Aorta (tissue), 5 donors: ENCODE measurements around the gene LARGE1. TPM values are rescaled to one million over a fixed set of nuclear protein-coding genes. Genes with fewer than 3 reads are reported as not detected.
A peak's percentile ranks its signal among the peaks of the same experiment; 100 is the strongest.

Source experiments
- ATAC-seq: fragments of 200-7000 bp; cut with Tn5 transposase; one replicate; pipeline ENCODE4 v1.9.1; 2022; ENCODE audit warnings: moderate library complexity; ENCODE audit not compliant: low FRiP score
- DNase-seq, 2 donors: peaks; one replicate each; pipeline ENCODE4 v3.0.0-alpha.2; 2020
- H3K27ac ChIP-seq, 2 donors: one replicate each; pipeline ENCODE4 v1.5.1; 2013; ENCODE audit warnings: low read length in 2 of 2, mild to moderate bottlenecking in 2 of 2, moderate library complexity in 2 of 2, control low read depth in 1 of 2, inconsistent platforms in 1 of 2, low read depth in 1 of 2
- H3K27me3 ChIP-seq, 2 donors: one replicate each; pipeline ENCODE4 v1.6.1; 2013; ENCODE audit warnings: control low read depth in 1 of 2, low read length in 1 of 2, mild to moderate bottlenecking in 1 of 2, moderate library complexity in 1 of 2; ENCODE audit not compliant: insufficient read depth in 2 of 2, control insufficient read depth in 1 of 2
- H3K36me3 ChIP-seq, 2 donors: one replicate each; pipeline ENCODE4 v1.6.1; 2013; ENCODE audit warnings: control low read depth in 1 of 2, low read length in 1 of 2, mild to moderate bottlenecking in 1 of 2; ENCODE audit not compliant: insufficient read depth in 2 of 2, control insufficient read depth in 1 of 2
- H3K4me1 ChIP-seq, 2 donors: one replicate each; pipeline ENCODE4 v1.6.1; 2013; ENCODE audit warnings: low read length in 2 of 2, control low read depth in 1 of 2, mild to moderate bottlenecking in 1 of 2, moderate library complexity in 1 of 2; ENCODE audit not compliant: insufficient read depth in 2 of 2, control insufficient read depth in 1 of 2
- H3K4me3 ChIP-seq, 2 donors: one replicate each; pipeline ENCODE4 v1.5.1; 2013; ENCODE audit warnings: low read length in 2 of 2, control low read depth in 1 of 2, mild to moderate bottlenecking in 1 of 2
- H3K9me3 ChIP-seq: one replicate; pipeline ENCODE4 v1.6.1; 2013; ENCODE audit warnings: mild to moderate bottlenecking, low read length; ENCODE audit not compliant: control insufficient read depth
- WGBS, 2 donors: extraction: QIAGEN DNeasy Blood & Tissue Kit; methylation state at CpG; one replicate each; pipeline ENCODE4 v1.1.7; 2013; 5-methylcytosine and 5-hydroxymethylcytosine counted together
- intact Hi-C, 2 donors: fragments of 100-400 bp; cut with DNase I; formaldehyde crosslinking; loops; one replicate each; pipeline versions ENCODE4 v1.14.2 to v1.15.0; 2022
- polyA plus RNA-seq, 2 donors: library from polyadenylated mRNA; stranded (reverse); fragments of 200-250 nt; gene quantifications; one replicate each; pipeline ENCODE4 v1.2.3, GENCODE V29; 2013
- total RNA-seq, 2 donors: library from RNA; stranded (reverse); fragmentation: NEBNext Ultra II Directional; extraction: Animal tissue kit (Norgen Biotek cat#: 25700); gene quantifications; one replicate each; pipeline ENCODE4 v1.2.1, GENCODE V29; 2021
- donor health status: healthy with polysubstance abuse.
- donor health status: Bipolar disorder and iron deficiency.
- donor health status: DM: no; HTN: no; CAD: no.
- donor health status: DM: no; HTN: no; CAD: no.
- donor health status: DM: yes; HTN: yes; CAD: no.

Gene LARGE1
- total and polyA plus RNA-seq, 4 donors = 2.6 to 52.5 (median 24.0) TPM

- H3K9me3 ChIP-seq = peaks cover 2% of the 10 kb centered on the region
- DNase-seq (no peak), ATAC-seq (no peak)
- H3K4me3 ChIP-seq = no peak overlapping the region
- H3K4me1 ChIP-seq = no peaks in the 10 kb centered on the region
- intact Hi-C loops = no loop called here
- no peak overlapping the region for H3K27ac ChIP-seq
- no peaks in the 10 kb centered on the region for H3K27me3 ChIP-seq
- 89% methylated on average over 1 of the region's 1 CpG for WGBS, 2 donors
- no peaks in the 10 kb centered on the region for H3K36me3 ChIP-seq
Observed at GRCh38 chr22:33931406-33931805, 11.1 kb upstream of the LARGE1 start.

GRCh38 chr22:33927752-33928151, 7.5 kb upstream of the LARGE1 start:
- Histone ChIP-seq H3K27me3 (no peaks in the 10 kb centered on the region), H3K4me1 (no peaks in the 10 kb centered on the region), H3K27ac (no peak overlapping the region), H3K4me3 (no peak overlapping the region), H3K9me3 (peaks cover 2% of the 10 kb centered on the region), H3K36me3 (no peaks in the 10 kb centered on the region)
- 87 to 88% methylated on average over 5 of the region's 5 CpGs for WGBS, 2 donors
- DNase-seq = no peak
- no peak for ATAC-seq
- intact Hi-C loops = loop anchor here (5.0 to 10.0 kb wide), 4 partner anchors 180 to 623 kb away; no protein-coding TSS in a partner anchor

GRCh38 chr22:33925194-33925593, 4.9 kb upstream of the LARGE1 start:
- H3K27me3 ChIP-seq = no peaks in the 10 kb centered on the region
- DNase-seq (no peak), ATAC-seq (no peak)
- WGBS, 2 donors = 89 to 94% methylated on average over 4 of the region's 4 CpGs
- H3K36me3 ChIP-seq = no peaks in the 10 kb centered on the region
- H3K27ac ChIP-seq = no peak overlapping the region
- H3K4me3 ChIP-seq = no peak overlapping the region
- H3K4me1 ChIP-seq = no peaks in the 10 kb centered on the region
- intact Hi-C loops = loop anchor here (5.0 to 10.0 kb wide), 4 partner anchors 182 to 620 kb away; no protein-coding TSS in a partner anchor
- peaks cover 2% of the 10 kb centered on the region for H3K9me3 ChIP-seq

- 39 to 40% methylated on average over 17 of the region's 17 CpGs for WGBS, 2 donors
- Histone ChIP-seq H3K4me3 (no peak overlapping the region), H3K27ac (no peak overlapping the region), H3K36me3 (no peaks in the 10 kb centered on the region), H3K27me3 (no peaks in the 10 kb centered on the region), H3K9me3 (peaks cover 2% of the 10 kb centered on the region), H3K4me1 (no peaks in the 10 kb centered on the region)
- DNase-seq (peak in 1 of 2 donors; percentile 58), ATAC-seq (no peak)
- intact Hi-C loops = loop anchor here (2.0 to 10.0 kb wide), 8 partner anchors 71 to 621 kb away; no protein-coding TSS in a partner anchor
Observed at GRCh38 chr22:33923660-33924246, 3.5 kb upstream of the LARGE1 start.

GRCh38 chr22:33923033-33923432, 2.8 kb upstream of the LARGE1 start:
- Histone ChIP-seq H3K4me3 (peak overlapping the region; percentile 58 to 69), H3K36me3 (no peaks in the 10 kb centered on the region), H3K9me3 (peaks cover 2% of the 10 kb centered on the region), H3K27ac (no peak overlapping the region), H3K27me3 (no peaks in the 10 kb centered on the region), H3K4me1 (peaks cover 0 to 2% of the 10 kb centered on the region in 2 donors)
- intact Hi-C loops = loop anchor here (2.0 to 10.0 kb wide), 8 partner anchors 71 to 621 kb away; no protein-coding TSS in a partner anchor
- WGBS, 2 donors = 0 to 1% methylated on average over 5 of the region's 5 CpGs
- DNase-seq (no peak), ATAC-seq (no peak)

GRCh38 chr22:33922349-33922681, 2.0 kb upstream of the LARGE1 start:
- WGBS, 2 donors = 0 to 3% methylated on average over 21 to 23 of the region's 23 CpGs
- Histone ChIP-seq H3K4me1 (peaks cover 0 to 2% of the 10 kb centered on the region in 2 donors), H3K9me3 (no peaks in the 10 kb centered on the region), H3K36me3 (no peaks in the 10 kb centered on the region), H3K4me3 (peak overlapping the region; percentile 58 to 69), H3K27me3 (no peaks in the 10 kb centered on the region), H3K27ac (peak overlapping the region in 1 of 2 donors; percentile 29)
- DNase-seq (peak; percentile 47 to 75), ATAC-seq (peak; percentile 5)
- intact Hi-C loops = loop anchor here (2.0 to 10.0 kb wide), 8 partner anchors 70 to 620 kb away; no protein-coding TSS in a partner anchor

- 1% methylated on average over 38 to 52 of the region's 52 CpGs for WGBS, 2 donors
- intact Hi-C loops = loop anchor here (2.0 to 10.0 kb wide), 8 partner anchors 69 to 619 kb away; no protein-coding TSS in a partner anchor
- no peaks in the 10 kb centered on the region for H3K9me3 ChIP-seq
- no peaks in the 10 kb centered on the region for H3K36me3 ChIP-seq
- ATAC-seq (peak; percentile 68), DNase-seq (peak; percentile 63 to 89)
- H3K27me3 ChIP-seq = no peaks in the 10 kb centered on the region
- H3K27ac ChIP-seq = peak overlapping the region in 1 of 2 donors; percentile 6
- H3K4me1 ChIP-seq = peaks cover 0 to 2% of the 10 kb centered on the region in 2 donors
- H3K4me3 ChIP-seq = peak overlapping the region; percentile 58 to 69
Observed at GRCh38 chr22:33921525-33922348, 1.5 kb upstream of the LARGE1 start.

- peak; percentile 96 for ATAC-seq
- 0 to 1% methylated on average over 63 to 69 of the region's 69 CpGs for WGBS, 2 donors
Observed at GRCh38 chr22:33920927-33921524, 750 bp upstream of the LARGE1 start.

More at GRCh38 chr22:33920927-33921524, 750 bp upstream of the LARGE1 start:
- H3K27me3 ChIP-seq = no peaks in the 10 kb centered on the region
- no peaks in the 10 kb centered on the region for H3K9me3 ChIP-seq
- intact Hi-C loops = loop anchor here (5.0 to 10.0 kb wide), 7 partner anchors 69 to 619 kb away; no protein-coding TSS in a partner anchor
- DNase-seq = peak; percentile 99 to 100
- peaks cover 0 to 2% of the 10 kb centered on the region in 2 donors for H3K4me1 ChIP-seq
- H3K36me3 ChIP-seq = no peaks in the 10 kb centered on the region
- H3K4me3 ChIP-seq = peak overlapping the region; percentile 69 to 90
- peak overlapping the region; percentile 6 to 34 for H3K27ac ChIP-seq
